ENCODE results near the gene MUTYH.

MUTYH gene

GRCh38 chr1:45344499-45344898 lies 4.3 kb upstream of the MUTYH start:
- no peak for DNase-seq (ENCODE audit: low read depth)
- H3K4me3 ChIP-seq (ENCODE audit: low read length), result no peak overlapping the region
- TF ChIP-seq CTCF (conservative IDR thresholded peaks at IDR 0.05; ENCODE audit: low read length), result no peak

GRCh38 chr1:45340816-45341466 lies 701 bp upstream of the MUTYH start:
- H3K4me3 ChIP-seq (ENCODE audit: low read length), result peak overlapping the region; percentile 95
- no peak for DNase-seq (ENCODE audit: low read depth)
- TF ChIP-seq CTCF (conservative IDR thresholded peaks at IDR 0.05; ENCODE audit: low read length), result no peak

- TF ChIP-seq CTCF (conservative IDR thresholded peaks at IDR 0.05; ENCODE audit: low read length), result no peak
- DNase-seq (ENCODE audit: low read depth), result peak; percentile 10
- H3K4me3 ChIP-seq (ENCODE audit: low read length), result no peak overlapping the region
Measured at GRCh38 chr1:45337630-45338325, 2.5 kb downstream of the MUTYH start.

- DNase-seq (ENCODE audit: low read depth), result no peak
- H3K4me3 ChIP-seq (ENCODE audit: low read length), result no peak overlapping the region
- no peak for TF ChIP-seq CTCF (conservative IDR thresholded peaks at IDR 0.05; ENCODE audit: low read length)
Measured at GRCh38 chr1:45335855-45336324, 4.3 kb downstream of the MUTYH start.

- DNase-seq (ENCODE audit: low read depth), result no peak
Measured at GRCh38 chr1:45334308-45335245, 5.7 kb downstream of the MUTYH start.

GRCh38 chr1:45332346-45332720 lies 7.9 kb downstream of the MUTYH start:
- no peak for TF ChIP-seq CTCF (conservative IDR thresholded peaks at IDR 0.05; ENCODE audit: low read length)
- H3K4me3 ChIP-seq (ENCODE audit: low read length), result no peak overlapping the region
- no peak for DNase-seq (ENCODE audit: low read depth)

More at GRCh38 chr1:45334308-45335245, 5.7 kb downstream of the MUTYH start:
- TF ChIP-seq CTCF (conservative IDR thresholded peaks at IDR 0.05; ENCODE audit: low read length), result no peak
- no peak overlapping the region for H3K4me3 ChIP-seq (ENCODE audit: low read length)
